A549 treated with DMSO at 1 μM for 4 hours (cell line): ENCODE results near the gene CLPSL2. TPM values are rescaled to one million over a fixed set of nuclear protein-coding genes. Genes with fewer than 3 reads are reported as not detected.

Experiments
- total RNA-seq: library from RNA; stranded (reverse); fragments of 200-300 nt; extraction: Qiagen RNA extraction; gene quantifications from 5 replicates; pipeline ENCODE4 v1.2.3, GENCODE V29; 2022; ENCODE audit warnings: low read depth

The CLPSL2 gene
- 0.38 to 0.76 TPM (median 0.57 TPM) in 4 of 5 replicates, not detected in the other for total RNA-seq

GRCh38 chr6:35776364-35777215, at the start of gene CLPSL2:
CLPSL2 (plus strand) TSS chr6:35776598; CDS start chr6:35776619, 21 bp downstream.

GRCh38 chr6:35736982-35737412, 39.4 kb upstream of the CLPSL2 start, which contains the start of gene ARMC12:
ARMC12 (plus strand) TSS chr6:35737032; CDS start chr6:35737109, 77 bp downstream.

GRCh38 chr6:35780719-35781118, 4.3 kb downstream of the CLPSL2 start, which contains the start of gene CLPSL1:
CLPSL1 (plus strand) TSS chr6:35781019; CDS start chr6:35781111, 92 bp downstream.

GRCh38 chr6:35804996-35805736, 28.8 kb downstream of the CLPSL2 start, which contains the start of gene LHFPL5:
LHFPL5 (plus strand) TSS chr6:35805352; CDS start chr6:35805671, 319 bp downstream.

Other genes with a start within 250 kb of the CLPSL2 start
- gene FKBP5, start 87.7 kb upstream of the CLPSL2 start, total RNA-seq = 9.2 to 11.2 TPM (median 10.6 TPM) in 5 replicates
- gene ARMC12, start 39.6 kb upstream of the CLPSL2 start, total RNA-seq = 0.18 to 0.40 TPM (median 0.24 TPM) in 5 replicates
- gene CLPSL1, start 4.4 kb downstream of the CLPSL2 start, total RNA-seq = not detected in 5 replicates
- gene CLPS, start 20.7 kb downstream of the CLPSL2 start, total RNA-seq = not detected in 5 replicates
- 0.11 to 0.34 TPM (median 0.16 TPM) in 4 of 5 replicates, not detected in the other for gene LHFPL5, start 28.8 kb downstream of the CLPSL2 start, total RNA-seq
- 31.0 to 43.0 TPM (median 38.3 TPM) in 5 replicates for gene SRPK1, start 144.5 kb downstream of the CLPSL2 start, total RNA-seq
- gene SLC26A8, start 248.0 kb downstream of the CLPSL2 start, total RNA-seq = not detected in 5 replicates